ENCODE data around the gene TTC1.

The TTC1 gene

DNA sequence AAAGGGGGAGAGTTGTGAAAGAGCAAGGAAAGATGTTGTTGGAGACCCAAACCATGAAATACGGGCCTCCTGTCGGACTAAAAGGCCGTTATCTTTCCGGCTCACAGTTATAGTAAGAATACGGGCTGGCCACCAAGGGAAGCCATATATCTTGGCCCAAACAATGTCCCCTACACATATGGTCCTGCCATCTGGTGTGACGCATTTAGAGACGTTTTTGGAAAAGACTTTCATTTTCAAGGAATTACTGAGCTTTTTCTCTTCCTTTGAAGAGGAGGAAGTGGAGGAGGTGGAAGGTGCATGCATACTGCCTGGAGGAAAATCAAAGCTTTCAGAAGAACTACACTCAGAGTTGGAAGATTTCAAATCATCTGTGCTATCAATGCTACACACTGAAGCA is 83.6 kb downstream of the TTC1 start:
- Histone ChIP-seq H3K4me1 (ENCODE audit: control insufficient read depth, insufficient read depth, low read length) (no peaks in the 10 kb centered on the region), H3K9me3 (ENCODE audit: control insufficient read depth, insufficient read depth, low read length) (no peaks in the 10 kb centered on the region), H3K4me3 (ENCODE audit: low read depth, low read length) (no peak overlapping the region), H3K9ac (ENCODE audit: low read depth, low read length) (no peak overlapping the region), H3K36me3 (ENCODE audit: control insufficient read depth, insufficient read depth, low read length) (peaks cover 10% of the 10 kb centered on the region), H3K27me3 (ENCODE audit: control insufficient read depth, insufficient read depth, low read length) (no peaks in the 10 kb centered on the region)

- no peaks in the 10 kb centered on the region for H3K9me3 ChIP-seq (ENCODE audit: control insufficient read depth, insufficient read depth, low read length)
- peaks cover 10% of the 10 kb centered on the region for H3K36me3 ChIP-seq (ENCODE audit: control insufficient read depth, insufficient read depth, low read length)
- no peaks in the 10 kb centered on the region for H3K4me1 ChIP-seq (ENCODE audit: control insufficient read depth, insufficient read depth, low read length)
- no peak overlapping the region for H3K4me3 ChIP-seq (ENCODE audit: low read depth, low read length)
- H3K27me3 ChIP-seq (ENCODE audit: control insufficient read depth, insufficient read depth, low read length), result no peaks in the 10 kb centered on the region
- no peak overlapping the region for H3K9ac ChIP-seq (ENCODE audit: low read depth, low read length)
These were observed 84.2 kb downstream of the TTC1 start for GRCh38 chr5:160092960-160093707.

GRCh38 chr5:160096178-160096577 is 87.2 kb downstream of the TTC1 start:
- Histone ChIP-seq H3K9ac (ENCODE audit: low read depth, low read length) (no peak overlapping the region), H3K27me3 (ENCODE audit: control insufficient read depth, insufficient read depth, low read length) (no peaks in the 10 kb centered on the region), H3K36me3 (ENCODE audit: control insufficient read depth, insufficient read depth, low read length) (peaks cover 10% of the 10 kb centered on the region), H3K9me3 (ENCODE audit: control insufficient read depth, insufficient read depth, low read length) (no peaks in the 10 kb centered on the region), H3K4me1 (ENCODE audit: control insufficient read depth, insufficient read depth, low read length) (no peaks in the 10 kb centered on the region), H3K4me3 (ENCODE audit: low read depth, low read length) (no peak overlapping the region)

GRCh38 chr5:160097991-160098390 is 89.1 kb downstream of the TTC1 start:
- H3K36me3 ChIP-seq (ENCODE audit: control insufficient read depth, insufficient read depth, low read length), result peaks cover 7% of the 10 kb centered on the region
- no peak overlapping the region for H3K4me3 ChIP-seq (ENCODE audit: low read depth, low read length)
- no peaks in the 10 kb centered on the region for H3K4me1 ChIP-seq (ENCODE audit: control insufficient read depth, insufficient read depth, low read length)
- H3K27me3 ChIP-seq (ENCODE audit: control insufficient read depth, insufficient read depth, low read length), result no peaks in the 10 kb centered on the region
- no peak overlapping the region for H3K9ac ChIP-seq (ENCODE audit: low read depth, low read length)
- H3K9me3 ChIP-seq (ENCODE audit: control insufficient read depth, insufficient read depth, low read length), result no peaks in the 10 kb centered on the region

- H3K4me1 ChIP-seq (ENCODE audit: control insufficient read depth, insufficient read depth, low read length), result no peaks in the 10 kb centered on the region
- H3K9me3 ChIP-seq (ENCODE audit: control insufficient read depth, insufficient read depth, low read length), result no peaks in the 10 kb centered on the region
- no peak overlapping the region for H3K4me3 ChIP-seq (ENCODE audit: low read depth, low read length)
- H3K27me3 ChIP-seq (ENCODE audit: control insufficient read depth, insufficient read depth, low read length), result no peaks in the 10 kb centered on the region
- peaks cover 7% of the 10 kb centered on the region for H3K36me3 ChIP-seq (ENCODE audit: control insufficient read depth, insufficient read depth, low read length)
- no peak overlapping the region for H3K9ac ChIP-seq (ENCODE audit: low read depth, low read length)
These were observed 96.9 kb downstream of the TTC1 start for GRCh38 chr5:160105686-160106360.

DNA sequence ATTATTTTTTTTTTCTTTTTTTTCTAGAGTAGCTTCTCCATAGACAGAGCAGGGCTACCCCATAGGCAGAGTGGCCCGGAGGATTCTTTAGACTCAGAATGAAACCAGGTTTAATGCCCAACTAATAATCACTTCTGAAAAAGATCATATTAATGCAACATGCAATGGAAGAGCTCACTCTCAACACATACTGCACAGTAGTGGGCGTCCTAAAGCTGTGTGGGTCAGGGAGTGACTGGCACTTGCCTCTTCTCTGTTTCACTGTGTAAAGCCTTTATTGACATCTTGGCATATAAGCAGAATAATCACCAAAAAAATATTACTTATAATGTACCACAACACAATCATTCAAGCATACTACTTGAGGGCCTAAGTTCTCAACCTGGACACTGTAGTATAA is 99.2 kb downstream of the TTC1 start:
- H3K27me3 ChIP-seq (ENCODE audit: control insufficient read depth, insufficient read depth, low read length), result no peaks in the 10 kb centered on the region
- no peaks in the 10 kb centered on the region for H3K9me3 ChIP-seq (ENCODE audit: control insufficient read depth, insufficient read depth, low read length)
- peaks cover 15% of the 10 kb centered on the region for H3K36me3 ChIP-seq (ENCODE audit: control insufficient read depth, insufficient read depth, low read length)
- H3K9ac ChIP-seq (ENCODE audit: low read depth, low read length), result no peak overlapping the region
- no peaks in the 10 kb centered on the region for H3K4me1 ChIP-seq (ENCODE audit: control insufficient read depth, insufficient read depth, low read length)
- H3K4me3 ChIP-seq (ENCODE audit: low read depth, low read length), result no peak overlapping the region

All from iPS-15b (cell line).